ENCODE data around the gene CFAP90. TPM values are rescaled to one million over a fixed set of nuclear protein-coding genes. Genes with fewer than 3 reads are reported as not detected.

Gene CFAP90
- polyA plus RNA-seq, 1 of the 3 experiments (the other 2 are of a cell fraction), result 0.10 TPM

DNA sequence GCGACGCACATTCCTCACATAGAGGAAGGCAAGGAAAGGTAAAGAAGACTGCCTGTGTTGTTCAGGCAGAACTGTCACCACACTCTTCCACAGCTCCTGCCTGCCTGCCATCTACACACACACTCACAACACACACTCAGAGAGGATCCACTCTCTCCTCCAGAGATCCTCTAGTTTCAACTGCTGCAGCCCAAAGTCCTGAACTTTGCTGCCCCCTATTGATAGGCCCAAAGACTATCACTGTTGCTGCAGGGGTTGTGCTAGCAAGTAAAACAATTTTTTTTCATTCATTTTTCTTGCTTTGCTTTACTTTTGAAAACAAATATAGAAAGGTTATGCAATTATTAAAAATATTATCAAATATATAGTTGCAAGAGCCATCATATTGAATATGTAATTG is 5.9 kb upstream of the CFAP90 start:
- no peak overlapping the region for H3K4me3 ChIP-seq (ENCODE audit: low read depth in 2 of 2, low read length in 1 of 2)
- no peaks in the 10 kb centered on the region; the same call in 1 of the 2 replicates for H3K27me3 ChIP-seq (ENCODE audit: insufficient read depth)
- peaks cover 8% of the 10 kb centered on the region for H3F3A ChIP-seq (replicated peaks; ENCODE audit: insufficient read depth)
- no peaks in the 10 kb centered on the region for H3K9me3 ChIP-seq
- no peak overlapping the region for H3K4me2 ChIP-seq
- TF ChIP-seq SMC3 (IDR thresholded peaks at IDR 0.05; ENCODE audit: low read depth, low read length), result peak; percentile 29; the same call in 1 of the 2 replicates
- TF ChIP-seq, protein P1, sequence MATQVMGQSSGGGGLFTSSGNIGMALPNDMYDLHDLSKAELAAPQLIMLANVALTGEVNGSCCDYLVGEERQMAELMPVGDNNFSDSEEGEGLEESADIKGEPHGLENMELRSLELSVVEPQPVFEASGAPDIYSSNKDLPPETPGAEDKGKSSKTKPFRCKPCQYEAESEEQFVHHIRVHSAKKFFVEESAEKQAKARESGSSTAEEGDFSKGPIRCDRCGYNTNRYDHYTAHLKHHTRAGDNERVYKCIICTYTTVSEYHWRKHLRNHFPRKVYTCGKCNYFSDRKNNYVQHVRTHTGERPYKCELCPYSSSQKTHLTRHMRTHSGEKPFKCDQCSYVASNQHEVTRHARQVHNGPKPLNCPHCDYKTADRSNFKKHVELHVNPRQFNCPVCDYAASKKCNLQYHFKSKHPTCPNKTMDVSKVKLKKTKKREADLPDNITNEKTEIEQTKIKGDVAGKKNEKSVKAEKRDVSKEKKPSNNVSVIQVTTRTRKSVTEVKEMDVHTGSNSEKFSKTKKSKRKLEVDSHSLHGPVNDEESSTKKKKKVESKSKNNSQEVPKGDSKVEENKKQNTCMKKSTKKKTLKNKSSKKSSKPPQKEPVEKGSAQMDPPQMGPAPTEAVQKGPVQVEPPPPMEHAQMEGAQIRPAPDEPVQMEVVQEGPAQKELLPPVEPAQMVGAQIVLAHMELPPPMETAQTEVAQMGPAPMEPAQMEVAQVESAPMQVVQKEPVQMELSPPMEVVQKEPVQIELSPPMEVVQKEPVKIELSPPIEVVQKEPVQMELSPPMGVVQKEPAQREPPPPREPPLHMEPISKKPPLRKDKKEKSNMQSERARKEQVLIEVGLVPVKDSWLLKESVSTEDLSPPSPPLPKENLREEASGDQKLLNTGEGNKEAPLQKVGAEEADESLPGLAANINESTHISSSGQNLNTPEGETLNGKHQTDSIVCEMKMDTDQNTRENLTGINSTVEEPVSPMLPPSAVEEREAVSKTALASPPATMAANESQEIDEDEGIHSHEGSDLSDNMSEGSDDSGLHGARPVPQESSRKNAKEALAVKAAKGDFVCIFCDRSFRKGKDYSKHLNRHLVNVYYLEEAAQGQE (IDR thresholded peaks at IDR 0.05; ENCODE audit: low read depth, low read length), result no peak
- TF ChIP-seq TAF1 (IDR thresholded peaks at IDR 0.05; ENCODE audit: borderline replicate concordance, low read depth, low read length), result no peak
- TF ChIP-seq, protein P2, sequence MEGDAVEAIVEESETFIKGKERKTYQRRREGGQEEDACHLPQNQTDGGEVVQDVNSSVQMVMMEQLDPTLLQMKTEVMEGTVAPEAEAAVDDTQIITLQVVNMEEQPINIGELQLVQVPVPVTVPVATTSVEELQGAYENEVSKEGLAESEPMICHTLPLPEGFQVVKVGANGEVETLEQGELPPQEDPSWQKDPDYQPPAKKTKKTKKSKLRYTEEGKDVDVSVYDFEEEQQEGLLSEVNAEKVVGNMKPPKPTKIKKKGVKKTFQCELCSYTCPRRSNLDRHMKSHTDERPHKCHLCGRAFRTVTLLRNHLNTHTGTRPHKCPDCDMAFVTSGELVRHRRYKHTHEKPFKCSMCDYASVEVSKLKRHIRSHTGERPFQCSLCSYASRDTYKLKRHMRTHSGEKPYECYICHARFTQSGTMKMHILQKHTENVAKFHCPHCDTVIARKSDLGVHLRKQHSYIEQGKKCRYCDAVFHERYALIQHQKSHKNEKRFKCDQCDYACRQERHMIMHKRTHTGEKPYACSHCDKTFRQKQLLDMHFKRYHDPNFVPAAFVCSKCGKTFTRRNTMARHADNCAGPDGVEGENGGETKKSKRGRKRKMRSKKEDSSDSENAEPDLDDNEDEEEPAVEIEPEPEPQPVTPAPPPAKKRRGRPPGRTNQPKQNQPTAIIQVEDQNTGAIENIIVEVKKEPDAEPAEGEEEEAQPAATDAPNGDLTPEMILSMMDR (IDR thresholded peaks at IDR 0.05), result peak; percentile 67
- TF ChIP-seq RAD21 (IDR thresholded peaks at IDR 0.05; ENCODE audit: low read length), result peak; percentile 80
- TF ChIP-seq, protein P3, sequence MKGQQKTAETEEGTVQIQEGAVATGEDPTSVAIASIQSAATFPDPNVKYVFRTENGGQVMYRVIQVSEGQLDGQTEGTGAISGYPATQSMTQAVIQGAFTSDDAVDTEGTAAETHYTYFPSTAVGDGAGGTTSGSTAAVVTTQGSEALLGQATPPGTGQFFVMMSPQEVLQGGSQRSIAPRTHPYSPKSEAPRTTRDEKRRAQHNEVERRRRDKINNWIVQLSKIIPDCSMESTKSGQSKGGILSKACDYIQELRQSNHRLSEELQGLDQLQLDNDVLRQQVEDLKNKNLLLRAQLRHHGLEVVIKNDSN (IDR thresholded peaks at IDR 0.05; ENCODE audit: borderline replicate concordance, low read depth), result no peak
- no peak for TF ChIP-seq RCOR1 (IDR thresholded peaks at IDR 0.05; ENCODE audit: low read length)
- ChIA-PET POLR2A (no interaction called here), CTCF (interaction anchor here (0.6 to 4.0 kb wide), 14 partner anchors 11 to 1035 kb away, joined by 3 to 34 read pairs (median 4); partner anchors contain the start of genes FASTKD3 and MTRR)
- H3K27ac ChIP-seq (ENCODE audit: low read depth in 2 of 2, low read length in 1 of 2), result no peak overlapping the region
- WGBS (ENCODE audit: low lambda C conversion rate), result 100% methylated on average over 2 of the region's 2 CpGs
- no peak overlapping the region for H2AFZ ChIP-seq (ENCODE audit: low read depth)
- DNase-seq, result peak; percentile 65
- H3K36me3 ChIP-seq (replicated peaks in 1 of 2; ENCODE audit: control insufficient read depth in 1 of 2, insufficient read depth in 2 of 2, low read length in 1 of 2), result peaks cover 24 to 35% of the 10 kb centered on the region in 2 experiments
- no peaks in the 10 kb centered on the region for H4K20me1 ChIP-seq (ENCODE audit: insufficient read depth)
- H3K9me2 ChIP-seq, result no peaks in the 10 kb centered on the region
- H3K9ac ChIP-seq, result no peak overlapping the region
- peaks cover 4 to 11% of the 10 kb centered on the region in 2 experiments; a peak in 2 of 4 replicates for H3K4me1 ChIP-seq (ENCODE audit: control insufficient read depth in 1 of 2, insufficient read depth in 2 of 2, low read depth in 1 of 2, low read length in 1 of 2)
- no peaks in the 10 kb centered on the region for H3K79me2 ChIP-seq (ENCODE audit: insufficient read depth)

DNA sequence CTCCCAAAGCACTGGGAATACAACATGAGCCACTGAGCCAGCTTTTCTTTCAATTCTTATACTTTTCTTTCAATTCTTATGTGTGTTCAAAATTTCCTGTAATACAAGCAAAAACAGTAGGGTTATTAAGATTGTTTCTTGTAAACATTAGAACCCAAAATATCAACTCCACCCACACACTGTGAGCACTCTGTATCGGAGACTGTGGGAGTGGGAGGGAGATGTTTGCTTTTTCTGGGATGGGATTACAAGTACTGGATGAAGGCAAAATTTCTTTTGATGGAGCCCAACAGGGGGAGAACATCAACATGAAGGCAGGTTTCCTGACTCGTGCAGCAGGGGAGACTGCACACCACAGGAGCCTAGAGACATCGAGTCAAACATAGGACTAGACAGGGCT is 4.7 kb upstream of the CFAP90 start:
- DNase-seq, result no peak
- no peaks in the 10 kb centered on the region; the same call in 1 of the 2 replicates for H3K27me3 ChIP-seq (ENCODE audit: insufficient read depth)
- peaks cover 15 to 22% of the 10 kb centered on the region in 2 experiments for H3K36me3 ChIP-seq (replicated peaks in 1 of 2; ENCODE audit: control insufficient read depth in 1 of 2, insufficient read depth in 2 of 2, low read length in 1 of 2)
- no peak overlapping the region for H2AFZ ChIP-seq (ENCODE audit: low read depth)
- H3K4me2 ChIP-seq, result no peak overlapping the region
- H3K4me1 ChIP-seq (ENCODE audit: control insufficient read depth in 1 of 2, insufficient read depth in 2 of 2, low read depth in 1 of 2, low read length in 1 of 2), result peaks cover 8 to 11% of the 10 kb centered on the region in 2 experiments; a peak in 2 of 4 replicates
- H3F3A ChIP-seq (replicated peaks; ENCODE audit: insufficient read depth), result peaks cover 8% of the 10 kb centered on the region
- 51% methylated on average over 3 of the region's 3 CpGs for WGBS (ENCODE audit: low lambda C conversion rate)
- no peaks in the 10 kb centered on the region for H3K9me3 ChIP-seq
- no peaks in the 10 kb centered on the region for H4K20me1 ChIP-seq (ENCODE audit: insufficient read depth)
- ChIA-PET POLR2A (no interaction called here), CTCF (interaction anchor here (1.0 to 4.0 kb wide), 5 partner anchors 10 to 595 kb away, joined by 3 to 34 read pairs (median 10); partner anchors contain the start of genes FASTKD3 and MTRR)
- H3K4me3 ChIP-seq (ENCODE audit: low read depth in 2 of 2, low read length in 1 of 2), result no peak overlapping the region
- no peak overlapping the region for H3K9ac ChIP-seq
- H3K9me2 ChIP-seq, result no peaks in the 10 kb centered on the region
- H3K79me2 ChIP-seq (ENCODE audit: insufficient read depth), result no peaks in the 10 kb centered on the region
- no peak overlapping the region for H3K27ac ChIP-seq (ENCODE audit: low read depth in 2 of 2, low read length in 1 of 2)
- no peak for TF ChIP-seq FOXJ3 (CRISPR knock-in tag; IDR thresholded peaks at IDR 0.05)
- TF ChIP-seq EP300 (IDR thresholded peaks at IDR 0.05; ENCODE audit: borderline replicate concordance in 1 of 2, low read depth in 1 of 2, low read length in 1 of 2), result no peak
- TF ChIP-seq RAD21 (IDR thresholded peaks at IDR 0.05; ENCODE audit: low read length), result no peak
- TF ChIP-seq ELF1 (IDR thresholded peaks at IDR 0.05), result no peak
- TF ChIP-seq MEF2A (IDR thresholded peaks at IDR 0.05; ENCODE audit: borderline replicate concordance, low read depth), result no peak
- TF ChIP-seq POLR2AphosphoS5 (IDR thresholded peaks at IDR 0.05; ENCODE audit: low read depth, low read length), result no peak
- TF ChIP-seq FOSL2 (IDR thresholded peaks at IDR 0.05; ENCODE audit: borderline replicate concordance, low read depth), result no peak
- TF ChIP-seq, protein P4, sequence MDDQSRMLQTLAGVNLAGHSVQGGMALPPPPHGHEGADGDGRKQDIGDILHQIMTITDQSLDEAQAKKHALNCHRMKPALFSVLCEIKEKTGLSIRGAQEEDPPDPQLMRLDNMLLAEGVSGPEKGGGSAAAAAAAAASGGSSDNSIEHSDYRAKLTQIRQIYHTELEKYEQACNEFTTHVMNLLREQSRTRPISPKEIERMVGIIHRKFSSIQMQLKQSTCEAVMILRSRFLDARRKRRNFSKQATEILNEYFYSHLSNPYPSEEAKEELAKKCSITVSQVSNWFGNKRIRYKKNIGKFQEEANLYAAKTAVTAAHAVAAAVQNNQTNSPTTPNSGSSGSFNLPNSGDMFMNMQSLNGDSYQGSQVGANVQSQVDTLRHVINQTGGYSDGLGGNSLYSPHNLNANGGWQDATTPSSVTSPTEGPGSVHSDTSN (IDR thresholded peaks at IDR 0.05), result no peak
- no peak for TF ChIP-seq TEAD4 (IDR thresholded peaks at IDR 0.05; ENCODE audit: borderline replicate concordance, insufficient read depth)
- TF ChIP-seq, protein P2 (IDR thresholded peaks at IDR 0.05), result no peak
- TF ChIP-seq SMC3 (IDR thresholded peaks at IDR 0.05; ENCODE audit: low read depth, low read length), result no peak
